ENCODE measurements around the gene EXOC6B.

The EXOC6B gene

DNA sequence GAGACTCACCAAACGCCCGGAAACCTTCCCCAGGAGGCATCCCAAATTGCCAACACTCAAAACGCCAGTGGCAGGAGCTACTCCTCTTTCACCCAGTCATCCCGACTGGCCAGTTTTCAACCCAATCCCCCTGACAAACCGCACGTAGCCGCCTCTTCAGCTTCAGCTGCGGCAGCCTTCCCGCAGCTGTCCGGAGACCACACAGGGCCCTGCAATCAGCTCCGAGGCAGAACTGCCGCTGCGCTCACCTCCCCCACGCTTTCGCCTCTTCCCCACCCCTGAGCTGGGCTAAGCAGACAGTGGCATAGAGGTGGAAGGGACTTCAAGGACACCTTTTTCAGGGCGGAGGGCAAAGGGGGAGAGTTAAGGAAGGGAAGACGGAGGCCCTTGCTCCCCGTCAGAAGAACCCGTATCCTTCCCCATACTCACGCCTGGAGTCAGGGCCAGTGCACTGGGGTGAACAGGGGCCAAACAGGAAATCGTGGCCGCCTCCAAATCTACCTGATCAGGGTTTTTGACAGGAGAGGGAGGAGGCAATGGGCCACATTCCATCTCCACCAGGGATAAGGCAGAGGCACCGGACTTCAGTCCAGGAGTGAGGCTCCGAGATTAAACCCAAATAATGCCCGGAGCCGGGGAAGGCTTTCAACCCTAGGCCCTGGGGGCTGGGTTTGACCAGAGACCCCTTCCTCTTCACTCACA, 695.0 kb downstream of the EXOC6B start:
- in situ Hi-C loops (cut with MboI; ENCODE audit: low sequenced_read_pairs): no loop called here
- Histone ChIP-seq H3K9me3 (no peaks in the 10 kb centered on the region), H3K27me3 (ENCODE audit: low read depth) (no peaks in the 10 kb centered on the region), H3K4me3 (no peak overlapping the region), H3K36me3 (replicated peaks) (peaks cover 2% of the 10 kb centered on the region; the same call in 1 of the 2 replicates), H3K4me1 (no peaks in the 10 kb centered on the region)
- DNase-seq (ENCODE audit: low spot score in 2 of 2): no peak

DNA sequence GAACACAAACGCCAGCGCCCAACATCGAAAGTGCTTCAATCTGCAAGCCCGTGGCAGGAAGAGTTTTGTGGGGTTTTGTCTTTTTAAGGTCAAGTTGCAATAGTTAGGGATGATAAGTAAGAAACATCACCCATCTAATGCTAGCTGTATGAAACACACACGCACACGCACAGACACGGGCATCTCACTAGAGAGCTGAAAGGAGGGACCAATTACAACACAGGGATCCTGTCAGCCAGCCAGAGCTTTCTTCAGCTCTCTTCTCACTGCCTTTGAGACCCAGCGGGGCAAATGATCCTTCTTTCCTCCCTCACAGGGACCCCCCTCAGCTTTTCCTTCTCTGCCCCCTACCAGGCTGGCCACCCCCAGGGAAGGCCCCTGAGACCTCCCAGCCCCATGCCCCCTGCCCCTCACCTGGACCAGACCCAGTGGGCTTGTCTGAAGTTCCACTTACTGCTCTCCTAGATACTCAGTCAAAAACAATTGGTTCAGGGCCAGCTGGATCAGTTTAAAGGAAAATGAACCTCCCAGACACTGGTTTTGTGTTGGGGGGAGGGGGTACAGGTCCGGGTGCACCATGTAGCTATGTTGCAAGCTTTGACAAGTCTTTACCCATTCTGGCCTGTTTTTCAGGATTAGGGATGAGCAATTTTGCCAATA, 696.0 kb downstream of the EXOC6B start:
- Histone ChIP-seq H3K27me3 (ENCODE audit: low read depth) (no peaks in the 10 kb centered on the region), H3K4me3 (no peak overlapping the region), H3K36me3 (replicated peaks) (peaks cover 2% of the 10 kb centered on the region; the same call in 1 of the 2 replicates), H3K4me1 (no peaks in the 10 kb centered on the region), H3K9me3 (no peaks in the 10 kb centered on the region)
- DNase-seq (ENCODE audit: low spot score in 2 of 2): no peak
- in situ Hi-C loops (cut with MboI; ENCODE audit: low sequenced_read_pairs): no loop called here

DNA sequence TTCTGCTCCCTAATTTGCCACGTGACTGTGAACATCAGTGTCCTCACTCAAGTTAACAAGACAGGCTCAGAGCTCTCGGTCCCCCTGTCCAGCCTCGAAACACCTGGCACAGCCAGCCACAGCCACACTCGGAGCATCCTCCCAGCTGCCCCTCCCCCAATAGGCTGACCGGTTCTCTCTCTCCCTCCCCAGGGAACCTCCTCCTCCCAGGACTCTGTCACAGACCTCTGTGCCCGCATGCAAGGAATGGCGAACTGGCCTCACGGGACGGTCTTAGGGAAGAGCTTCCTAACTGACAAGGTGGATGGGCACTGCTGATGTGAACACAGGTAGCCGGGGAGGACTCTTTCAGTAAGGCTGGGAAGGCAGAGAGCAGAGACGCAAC, 697.0 kb downstream of the EXOC6B start:
- in situ Hi-C loops (cut with MboI; ENCODE audit: low sequenced_read_pairs): no loop called here

DNA sequence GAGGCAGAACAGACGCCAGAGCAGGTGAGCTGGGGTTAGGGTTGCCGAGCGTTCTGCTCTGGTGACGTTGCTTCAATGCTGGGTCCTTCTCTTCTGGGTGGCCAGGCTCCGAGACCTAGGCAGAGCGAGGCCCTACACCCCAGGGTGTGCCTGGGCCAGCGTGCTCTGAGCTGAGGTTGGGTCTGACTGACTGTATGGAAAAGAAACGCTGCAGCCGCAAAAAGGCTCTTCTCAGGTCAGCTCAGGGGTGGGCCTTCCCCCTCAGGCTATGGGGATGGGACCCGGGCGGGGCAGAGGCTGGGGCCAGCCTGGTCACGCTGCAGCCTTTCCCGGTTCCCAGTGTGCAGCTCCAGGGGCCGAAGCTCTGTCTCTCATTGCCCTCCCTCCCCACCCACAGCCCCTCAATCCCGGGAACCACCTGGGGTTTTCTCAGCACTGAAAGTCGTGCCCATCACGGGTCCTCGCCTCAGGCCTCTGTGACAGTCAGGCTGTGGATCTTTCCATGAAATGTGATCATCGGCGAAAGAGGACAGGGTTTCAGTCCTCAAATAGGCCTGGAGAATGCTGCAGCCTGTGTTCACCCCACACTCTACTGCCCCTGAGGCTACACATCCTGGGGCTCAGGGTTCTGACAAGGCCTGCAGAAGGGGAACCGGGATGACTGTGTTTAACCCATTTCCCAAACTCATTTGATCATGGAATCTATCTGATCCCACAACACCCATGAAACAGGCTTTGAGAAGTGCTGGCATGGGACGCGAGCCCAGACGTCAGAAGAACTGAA, 697.6 kb downstream of the EXOC6B start:
- in situ Hi-C loops (cut with MboI; ENCODE audit: low sequenced_read_pairs): no loop called here
- Histone ChIP-seq H3K4me1 (no peaks in the 10 kb centered on the region), H3K9me3 (no peaks in the 10 kb centered on the region), H3K4me3 (no peak overlapping the region), H3K27me3 (ENCODE audit: low read depth) (no peaks in the 10 kb centered on the region), H3K36me3 (replicated peaks) (0 out of 2 replicates have a peak, but pooled peaks cover 2% of the 10 kb centered on the region)
- no peak for DNase-seq (ENCODE audit: low spot score in 2 of 2)

More for the DNA sequence above, 697.0 kb downstream of the EXOC6B start:
- Histone ChIP-seq H3K36me3 (replicated peaks) (0 out of 2 replicates have a peak, but pooled peaks cover 2% of the 10 kb centered on the region), H3K27me3 (ENCODE audit: low read depth) (no peaks in the 10 kb centered on the region), H3K9me3 (no peaks in the 10 kb centered on the region), H3K4me3 (no peak overlapping the region), H3K4me1 (no peaks in the 10 kb centered on the region)
- DNase-seq (ENCODE audit: low spot score in 2 of 2): no peak

DNA sequence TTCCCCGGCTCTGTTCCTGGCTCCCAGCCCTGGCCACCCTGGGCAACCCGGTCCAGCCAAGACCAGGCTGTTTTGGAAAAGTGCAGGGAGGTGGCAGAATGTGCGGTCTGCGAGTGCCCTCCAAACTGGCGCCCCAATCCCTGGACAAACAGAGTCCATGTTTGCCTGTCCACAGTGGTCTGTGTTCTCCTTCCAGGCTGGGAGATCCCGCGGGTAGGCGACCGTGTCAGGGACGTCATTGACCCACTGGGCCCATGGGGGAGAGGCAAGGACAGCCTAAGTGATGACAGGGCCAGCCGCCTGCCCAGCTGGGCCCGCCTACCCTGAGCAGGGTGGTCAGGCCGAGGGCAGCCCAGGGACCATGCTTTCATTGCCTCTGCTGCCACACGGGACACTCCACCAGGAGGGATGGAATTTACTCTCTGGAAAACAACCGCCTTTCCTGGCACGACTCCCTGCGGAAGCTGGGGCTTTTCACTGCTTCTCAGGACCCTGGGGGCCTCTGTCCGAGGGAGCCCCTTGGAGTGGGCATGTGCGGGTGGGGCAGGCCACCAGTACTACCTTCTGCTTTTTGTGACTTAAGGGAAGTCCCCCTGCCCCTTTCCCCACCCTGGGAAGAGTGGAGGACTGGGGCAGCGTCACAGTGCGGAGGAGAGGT, 698.3 kb downstream of the EXOC6B start:
- Histone ChIP-seq H3K4me3 (no peak overlapping the region), H3K9me3 (no peaks in the 10 kb centered on the region), H3K36me3 (replicated peaks) (0 out of 2 replicates have a peak, but pooled peaks cover 1% of the 10 kb centered on the region), H3K4me1 (no peaks in the 10 kb centered on the region), H3K27me3 (ENCODE audit: low read depth) (no peaks in the 10 kb centered on the region)
- no peak for DNase-seq (ENCODE audit: low spot score in 2 of 2)
- in situ Hi-C loops (cut with MboI; ENCODE audit: low sequenced_read_pairs): no loop called here

DNA sequence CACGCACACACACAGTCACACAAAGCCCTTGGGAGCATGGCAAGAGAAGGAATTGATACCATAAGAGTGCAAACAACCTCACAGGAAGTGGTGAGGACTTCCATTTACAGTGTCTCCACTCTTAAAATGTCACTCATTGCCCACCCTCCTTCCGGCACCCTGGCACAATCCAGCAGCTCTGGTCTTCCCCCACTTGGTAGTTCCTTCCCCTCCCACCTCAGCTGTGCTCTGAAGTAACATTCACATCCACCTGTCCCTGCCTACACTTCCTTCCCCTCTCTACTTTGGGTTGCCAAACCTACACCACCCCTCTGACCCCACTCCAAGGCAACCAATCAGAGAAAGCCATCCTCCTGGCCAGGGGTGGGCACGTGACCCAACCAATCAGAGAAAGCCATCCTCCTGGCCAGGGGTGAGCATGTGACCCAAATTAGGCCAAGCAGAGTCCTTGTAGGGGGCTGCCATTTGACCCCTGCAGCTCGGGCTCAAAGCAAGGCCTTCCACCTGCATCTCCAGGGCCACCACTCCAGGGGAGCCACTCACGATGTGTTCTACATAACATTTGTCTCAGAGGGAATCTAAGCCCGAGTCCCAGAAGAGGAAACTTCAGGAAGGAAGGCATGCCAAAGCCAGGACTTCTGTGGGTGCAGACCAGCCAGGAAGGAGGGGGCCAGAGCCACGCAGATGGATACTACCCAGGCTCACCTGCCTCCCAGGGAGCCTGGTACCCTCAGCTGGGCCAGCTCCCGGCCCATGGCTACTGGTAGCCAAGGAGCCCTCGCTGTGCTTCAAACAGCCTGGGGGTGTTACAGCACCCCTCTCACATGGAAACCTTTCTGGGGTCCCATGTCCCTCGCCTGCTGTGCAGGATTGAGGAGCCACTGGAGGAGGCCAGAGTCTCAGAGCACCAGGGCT, 699.4 kb downstream of the EXOC6B start:
- no peaks in the 10 kb centered on the region for H3K9me3 ChIP-seq
- in situ Hi-C loops (cut with MboI; ENCODE audit: low sequenced_read_pairs): no loop called here
- H3K36me3 ChIP-seq (replicated peaks): no peaks in the 10 kb centered on the region
- no peaks in the 10 kb centered on the region for H3K27me3 ChIP-seq (ENCODE audit: low read depth)
- H3K4me3 ChIP-seq: no peak overlapping the region
- no peak for DNase-seq (ENCODE audit: low spot score in 2 of 2)
- no peaks in the 10 kb centered on the region for H3K4me1 ChIP-seq

All from HAP-1 (cell line).